Measurements from ENCODE around the gene AGAP3.

AGAP3 gene

GRCh38 chr7:151113344-151114150 lies 27.3 kb downstream of the AGAP3 start:
- Histone ChIP-seq H3K27ac (no peak overlapping the region), H3K4me3 (no peak overlapping the region)

GRCh38 chr7:151114151-151115090 lies 28.1 kb downstream of the AGAP3 start:
- no peak overlapping the region; a peak in 1 of 22 replicates for H3K9ac ChIP-seq
- peaks cover 6 to 37% (median 24%) of the 10 kb centered on the region in 11 experiments; a peak in 19 of 22 replicates for H3K27me3 ChIP-seq
- TF ChIP-seq Cebpa-rat (IDR thresholded peaks at IDR 0.05) = no peak
- H3K4me2 ChIP-seq = peak overlapping the region in 3 of 11 experiments; percentile 34 to 41 (median 37); a peak in 2 of 22 replicates
- no peak overlapping the region for H3K27ac ChIP-seq
- peaks cover 93 to 100% (median 98%) of the 10 kb centered on the region in 11 experiments for H4K20me1 ChIP-seq
- no peaks in the 10 kb centered on the region for H3K9me3 ChIP-seq (replicated peaks in 1 of 11)
- peaks cover 10 to 73% (median 24%) of the 10 kb centered on the region in 11 experiments; a peak in 21 of 22 replicates for H3K36me3 ChIP-seq
- H3K4me1 ChIP-seq = peaks cover 12 to 45% (median 24%) of the 10 kb centered on the region in 10 experiments; a peak in 18 of 20 replicates
- H3K4me3 ChIP-seq = peak overlapping the region in 1 of 10 experiments; percentile 20; a peak in 1 of 20 replicates

More at GRCh38 chr7:151113344-151114150, 27.3 kb downstream of the AGAP3 start:
- H3K9me3 ChIP-seq (replicated peaks in 1 of 11) = no peaks in the 10 kb centered on the region
- TF ChIP-seq Cebpa-rat (IDR thresholded peaks at IDR 0.05) = no peak
- H3K36me3 ChIP-seq = peaks cover 1 to 65% (median 15%) of the 10 kb centered on the region in 11 experiments; a peak in 18 of 22 replicates
- H3K4me2 ChIP-seq = no peak overlapping the region
- peaks cover 6 to 37% (median 24%) of the 10 kb centered on the region in 11 experiments; a peak in 19 of 22 replicates for H3K27me3 ChIP-seq
- peaks cover 12 to 47% (median 27%) of the 10 kb centered on the region in 10 experiments; a peak in 18 of 20 replicates for H3K4me1 ChIP-seq
- H4K20me1 ChIP-seq = peaks cover 93 to 100% (median 98%) of the 10 kb centered on the region in 11 experiments
- H3K9ac ChIP-seq = peak overlapping the region in 2 of 11 experiments; percentile 7 to 34; a peak in 2 of 22 replicates

- no peaks in the 10 kb centered on the region for H3K9me3 ChIP-seq (replicated peaks in 1 of 11)
- peaks cover 6 to 37% (median 24%) of the 10 kb centered on the region in 11 experiments; a peak in 19 of 22 replicates for H3K27me3 ChIP-seq
- H3K4me2 ChIP-seq = peak overlapping the region in 8 of 11 experiments; percentile 5 to 48 (median 34); a peak in 11 of 22 replicates
- H3K4me3 ChIP-seq = peak overlapping the region in 2 of 10 experiments; percentile 20 to 40; a peak in 1 of 20 replicates
- peaks cover 18 to 82% (median 32%) of the 10 kb centered on the region in 11 experiments; a peak in 21 of 22 replicates for H3K36me3 ChIP-seq
- H4K20me1 ChIP-seq = peaks cover 86 to 100% (median 98%) of the 10 kb centered on the region in 11 experiments
- TF ChIP-seq Cebpa-rat (IDR thresholded peaks at IDR 0.05) = no peak
- H3K9ac ChIP-seq = no peak overlapping the region; a peak in 1 of 22 replicates
- no peak overlapping the region for H3K27ac ChIP-seq
- H3K4me1 ChIP-seq = peaks cover 12 to 45% (median 22%) of the 10 kb centered on the region in 10 experiments; a peak in 18 of 20 replicates
Measured at GRCh38 chr7:151115121-151115835, 29.0 kb downstream of the AGAP3 start.

- H3K27me3 ChIP-seq = peaks cover 6 to 37% (median 24%) of the 10 kb centered on the region in 11 experiments; a peak in 19 of 22 replicates
- H3K4me2 ChIP-seq = peak overlapping the region in 3 of 11 experiments; percentile 34 to 37 (median 35); a peak in 4 of 22 replicates
- no peaks in the 10 kb centered on the region for H3K9me3 ChIP-seq (replicated peaks in 1 of 11)
Measured at GRCh38 chr7:151115836-151116418, 29.7 kb downstream of the AGAP3 start.

GRCh38 chr7:151116603-151117440 lies 30.5 kb downstream of the AGAP3 start:
- Histone ChIP-seq H4K20me1 (peaks cover 82 to 100% (median 97%) of the 10 kb centered on the region in 11 experiments), H3K4me3 (no peak overlapping the region), H3K4me1 (peaks cover 12 to 35% (median 22%) of the 10 kb centered on the region in 10 experiments; a peak in 18 of 20 replicates), H3K36me3 (peaks cover 20 to 92% (median 48%) of the 10 kb centered on the region in 11 experiments), H3K27ac (no peak overlapping the region; a peak in 1 of 22 replicates), H3K9ac (peak overlapping the region in 5 of 11 experiments; percentile 8 to 51 (median 32); a peak in 8 of 22 replicates), H3K9me3 (replicated peaks in 1 of 11) (no peaks in the 10 kb centered on the region), H3K27me3 (peaks cover 6 to 37% (median 24%) of the 10 kb centered on the region in 11 experiments; a peak in 19 of 22 replicates), H3K4me2 (peak overlapping the region in 9 of 11 experiments; percentile 10 to 53 (median 35); a peak in 13 of 22 replicates)
- no peak for TF ChIP-seq Cebpa-rat (IDR thresholded peaks at IDR 0.05)

More at GRCh38 chr7:151115836-151116418, 29.7 kb downstream of the AGAP3 start:
- Histone ChIP-seq H3K9ac (peak overlapping the region in 3 of 11 experiments; percentile 22 to 51 (median 47); a peak in 4 of 22 replicates), H3K36me3 (peaks cover 20 to 88% (median 39%) of the 10 kb centered on the region in 11 experiments), H4K20me1 (peaks cover 83 to 100% (median 97%) of the 10 kb centered on the region in 11 experiments), H3K4me1 (peaks cover 12 to 39% (median 22%) of the 10 kb centered on the region in 10 experiments; a peak in 18 of 20 replicates), H3K4me3 (no peak overlapping the region), H3K27ac (no peak overlapping the region)
- no peak for TF ChIP-seq Cebpa-rat (IDR thresholded peaks at IDR 0.05)

GRCh38 chr7:151117565-151117964 lies 31.3 kb downstream of the AGAP3 start:
- Histone ChIP-seq H3K9me3 (replicated peaks in 1 of 11) (no peaks in the 10 kb centered on the region), H3K27ac (no peak overlapping the region; a peak in 1 of 22 replicates), H3K9ac (peak overlapping the region in 4 of 11 experiments; percentile 8 to 51 (median 27); a peak in 4 of 22 replicates), H3K36me3 (peaks cover 20 to 92% (median 54%) of the 10 kb centered on the region in 11 experiments), H3K4me1 (peaks cover 12 to 35% (median 22%) of the 10 kb centered on the region in 10 experiments; a peak in 18 of 20 replicates), H3K4me2 (peak overlapping the region in 8 of 11 experiments; percentile 10 to 53 (median 36); a peak in 13 of 22 replicates), H3K4me3 (no peak overlapping the region), H3K27me3 (peaks cover 6 to 37% (median 24%) of the 10 kb centered on the region in 11 experiments; a peak in 19 of 22 replicates), H4K20me1 (peaks cover 75 to 100% (median 97%) of the 10 kb centered on the region in 11 experiments)
- TF ChIP-seq Cebpa-rat (IDR thresholded peaks at IDR 0.05) = no peak

All from BLaER1 treated with 17β-estradiol and CSF1 and Interleukin-3, amounts not matched to agents 10 nM and 100 nM (cell line).